Keratinocyte (primary cell): ENCODE measurements around the gene DCUN1D4. TPM values are rescaled to one million over a fixed set of nuclear protein-coding genes. Genes with fewer than 3 reads are reported as not detected.

Experiments
- DNase-seq: peaks from one replicate; pipeline ENCODE4 v3.0.0-alpha.2; 2011; ENCODE audit warnings: low read depth, missing footprints, low spot score
- FAIRE-seq: peaks from 2 replicates; lab custom pipeline; 2011; peaks lifted over from hg19 to GRCh38; lab: Jason Lieb, UNC
- H2AFZ ChIP-seq: 2 replicates; pipeline ENCODE4 v1.6.0; 2012; ENCODE audit warnings: low read length, control low read depth, inconsistent platforms; ENCODE audit not compliant: control insufficient read depth
- H3K27ac ChIP-seq: 2 replicates; pipeline ENCODE4 v1.5.1; 2011; ENCODE audit warnings: low read length; ENCODE audit not compliant: control insufficient read depth, insufficient read depth
- H3K27me3 ChIP-seq: 3 replicates; pipeline ENCODE4 v1.6.0; 2011; ENCODE audit warnings: low read length; ENCODE audit not compliant: control insufficient read depth, insufficient read depth; ENCODE audit errors: extremely low read depth
- H3K36me3 ChIP-seq, 2 experiments: 2 replicates in 1 of 2; 3 replicates in 1 of 2; pipeline ENCODE4 v1.5.1; 2011; ENCODE audit warnings: low read length in 2 of 2, mild to moderate bottlenecking in 1 of 2; ENCODE audit not compliant: control insufficient read depth in 2 of 2, insufficient read depth in 2 of 2; ENCODE audit errors: extremely low read depth in 1 of 2
- H3K4me1 ChIP-seq: 3 replicates; pipeline ENCODE4 v1.5.1; 2011; ENCODE audit warnings: low read length; ENCODE audit not compliant: control insufficient read depth, insufficient read depth; ENCODE audit errors: extremely low read depth
- H3K4me2 ChIP-seq: 3 replicates; pipeline ENCODE4 v1.6.0; 2011; ENCODE audit warnings: low read depth, low read length; ENCODE audit not compliant: control insufficient read depth, insufficient read depth; ENCODE audit errors: extremely low read depth
- H3K4me3 ChIP-seq, 3 experiments: fragments of 200-600 bp in 1 of 3; sonication (generic) in 1 of 3; 2 replicates in 2 of 3; 3 replicates in 1 of 3; pipeline ENCODE4 v1.5.1; 2011 to 2016; ENCODE audit warnings: low read length in 3 of 3, mild to moderate bottlenecking in 3 of 3, control low read depth in 2 of 3, inconsistent platforms in 1 of 3, low read depth in 1 of 3, mixed read lengths in 1 of 3, mixed run types in 1 of 3, moderate library complexity in 1 of 3; ENCODE audit not compliant: control insufficient read depth in 2 of 3, insufficient read depth in 2 of 3; ENCODE audit errors: extremely low read depth in 1 of 3
- H3K79me2 ChIP-seq: 2 replicates; pipeline ENCODE4 v1.6.0; 2012; ENCODE audit warnings: low read length; ENCODE audit not compliant: control insufficient read depth, insufficient read depth
- H3K9ac ChIP-seq: 3 replicates; pipeline ENCODE4 v1.6.0; 2011; ENCODE audit warnings: low read length; ENCODE audit not compliant: control insufficient read depth, insufficient read depth; ENCODE audit errors: extremely low read depth
- H3K9me1 ChIP-seq: 3 replicates; pipeline ENCODE4 v1.6.0; 2011; ENCODE audit warnings: low read length; ENCODE audit not compliant: control insufficient read depth, insufficient read depth; ENCODE audit errors: extremely low read depth
- H3K9me3 ChIP-seq: 2 replicates; pipeline ENCODE4 v1.5.1; 2012; ENCODE audit warnings: low read depth, low read length; ENCODE audit not compliant: control insufficient read depth
- H4K20me1 ChIP-seq: 3 replicates; pipeline ENCODE4 v1.6.0; 2011; ENCODE audit warnings: low read length; ENCODE audit not compliant: control insufficient read depth, insufficient read depth; ENCODE audit errors: extremely low read depth
- EZH2 ChIP-seq: IDR thresholded peaks from one replicate; pipeline ENCODE4 v1.6.1; 2012; ENCODE audit warnings: inconsistent platforms, mild to moderate bottlenecking, low read length, moderate library complexity
- dilution Hi-C: fragments of 300-500 bp; cut with MboI; formaldehyde crosslinking; loops from one replicate; pipeline ENCODE4 v1.7.0; 2020; ENCODE audit warnings: low sequenced_read_pairs; ENCODE audit not compliant: extremely low pct_ligation_motif_present
- polyA plus RNA-seq, 5 experiments: library from polyadenylated mRNA; depleted of rRNA in 3 of 5; stranded (reverse) in 3 of 5; stranded (forward) in 1 of 5; unstranded in 1 of 5; fragments of >200 nt; gene quantifications; 1 replicate in 1 of 5; 2 replicates in 3 of 5; 3 replicates in 1 of 5; pipeline versions ENCODE4 v1.2.1 to v1.2.3, GENCODE V29; 2011 to 2012; ENCODE audit warnings: missing spikeins in 2 of 5, low read depth in 1 of 5, low replicate concordance in 1 of 5
- TF ChIP-seq, protein P1 (sequence below), 3 experiments: IDR thresholded peaks in 1 of 3; conservative IDR thresholded peaks in 1 of 3; optimal IDR thresholded peaks in 1 of 3; 2 replicates in 2 of 3; 3 replicates in 1 of 3; pipeline versions ENCODE3 to v1.5.1; 2011; ENCODE audit warnings: low read length in 3 of 3, mild to moderate bottlenecking in 3 of 3, moderate library complexity in 2 of 3, control low read depth in 1 of 3, inconsistent platforms in 1 of 3; ENCODE audit not compliant: insufficient read depth in 2 of 3; ENCODE audit errors: extremely low read depth in 1 of 3

The DCUN1D4 gene
- polyA plus RNA-seq, 1 donor (not counting 4 experiments of a cell fraction or from before 2014, with no cell fraction given) = 59.9 TPM

DNA sequence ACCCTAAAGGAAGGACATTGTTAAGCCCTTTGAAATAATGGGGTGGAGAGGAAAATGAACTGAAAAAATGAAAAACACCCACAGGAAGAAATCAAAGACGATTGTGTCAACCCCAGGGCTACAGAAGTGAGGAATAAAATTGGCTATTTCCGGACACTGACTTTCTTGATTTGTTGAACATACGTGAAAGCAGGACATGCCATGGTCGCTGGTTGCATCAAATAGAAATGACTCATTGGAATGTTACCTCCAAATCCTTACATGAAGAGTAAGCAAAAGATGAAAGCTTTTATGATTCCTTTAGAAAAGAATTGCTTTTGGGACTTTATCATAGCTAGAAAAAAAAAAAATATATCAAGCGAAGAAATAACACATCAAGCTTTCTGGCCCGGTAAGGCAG is 75.3 kb downstream of the DCUN1D4 start:
- H2AFZ ChIP-seq = no peak overlapping the region
- dilution Hi-C loops = no loop called here
- no peaks in the 10 kb centered on the region for H3K4me1 ChIP-seq
- no peaks in the 10 kb centered on the region for H3K9me1 ChIP-seq
- no peaks in the 10 kb centered on the region for H4K20me1 ChIP-seq
- DNase-seq = no peak
- no peak overlapping the region for H3K4me2 ChIP-seq
- no peaks in the 10 kb centered on the region for H3K9me3 ChIP-seq
- no peaks in the 10 kb centered on the region for H3K79me2 ChIP-seq
- no peak overlapping the region for H3K9ac ChIP-seq
- peaks cover 7 to 10% of the 10 kb centered on the region in 2 experiments for H3K36me3 ChIP-seq
- no peaks in the 10 kb centered on the region for H3K27me3 ChIP-seq
- H3K4me3 ChIP-seq = no peak overlapping the region
- FAIRE-seq = no peak
- no peak overlapping the region for H3K27ac ChIP-seq
- TF ChIP-seq EZH2 = no peak
- TF ChIP-seq, protein P1, sequence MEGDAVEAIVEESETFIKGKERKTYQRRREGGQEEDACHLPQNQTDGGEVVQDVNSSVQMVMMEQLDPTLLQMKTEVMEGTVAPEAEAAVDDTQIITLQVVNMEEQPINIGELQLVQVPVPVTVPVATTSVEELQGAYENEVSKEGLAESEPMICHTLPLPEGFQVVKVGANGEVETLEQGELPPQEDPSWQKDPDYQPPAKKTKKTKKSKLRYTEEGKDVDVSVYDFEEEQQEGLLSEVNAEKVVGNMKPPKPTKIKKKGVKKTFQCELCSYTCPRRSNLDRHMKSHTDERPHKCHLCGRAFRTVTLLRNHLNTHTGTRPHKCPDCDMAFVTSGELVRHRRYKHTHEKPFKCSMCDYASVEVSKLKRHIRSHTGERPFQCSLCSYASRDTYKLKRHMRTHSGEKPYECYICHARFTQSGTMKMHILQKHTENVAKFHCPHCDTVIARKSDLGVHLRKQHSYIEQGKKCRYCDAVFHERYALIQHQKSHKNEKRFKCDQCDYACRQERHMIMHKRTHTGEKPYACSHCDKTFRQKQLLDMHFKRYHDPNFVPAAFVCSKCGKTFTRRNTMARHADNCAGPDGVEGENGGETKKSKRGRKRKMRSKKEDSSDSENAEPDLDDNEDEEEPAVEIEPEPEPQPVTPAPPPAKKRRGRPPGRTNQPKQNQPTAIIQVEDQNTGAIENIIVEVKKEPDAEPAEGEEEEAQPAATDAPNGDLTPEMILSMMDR (optimal IDR thresholded peaks at IDR 0.05 in 1 of 3, IDR thresholded peaks at IDR 0.05 in 1 of 3, conservative IDR thresholded peaks at IDR 0.05 in 1 of 3; ENCODE audit: extremely low read depth in 1 of 3, insufficient read depth in 2 of 3, low read length in 3 of 3) = no peak

DNA sequence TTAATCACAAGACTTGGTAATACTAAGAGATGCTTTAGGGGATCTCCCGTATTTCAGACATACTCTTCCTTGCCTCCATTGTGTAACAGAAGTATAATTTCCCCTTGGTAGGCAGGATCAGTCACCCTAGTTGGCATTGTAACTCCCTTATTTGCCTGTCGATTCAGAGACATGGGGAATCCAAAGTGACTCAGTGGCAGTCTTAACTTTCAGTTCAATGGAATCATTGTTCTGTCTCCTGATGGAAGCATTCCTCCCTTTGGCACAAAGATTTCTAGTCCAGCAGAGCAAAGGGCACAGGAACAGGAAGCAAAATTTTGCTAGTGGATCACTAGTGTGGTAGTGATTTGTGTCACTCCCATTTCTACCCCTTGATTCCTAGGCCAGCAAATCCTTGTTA is 80.4 kb downstream of the DCUN1D4 start:
- no peaks in the 10 kb centered on the region for H3K4me1 ChIP-seq
- dilution Hi-C loops = no loop called here
- TF ChIP-seq, protein P1 (optimal IDR thresholded peaks at IDR 0.05 in 1 of 3, IDR thresholded peaks at IDR 0.05 in 1 of 3, conservative IDR thresholded peaks at IDR 0.05 in 1 of 3; ENCODE audit: extremely low read depth in 1 of 3, insufficient read depth in 2 of 3, low read length in 3 of 3) = no peak
- TF ChIP-seq EZH2 = no peak
- no peaks in the 10 kb centered on the region for H3K9me3 ChIP-seq
- H3K9me1 ChIP-seq = no peaks in the 10 kb centered on the region
- H3K4me3 ChIP-seq = no peak overlapping the region
- no peak overlapping the region for H3K4me2 ChIP-seq
- no peaks in the 10 kb centered on the region for H4K20me1 ChIP-seq
- no peak overlapping the region for H2AFZ ChIP-seq
- no peaks in the 10 kb centered on the region for H3K36me3 ChIP-seq
- H3K27ac ChIP-seq = no peak overlapping the region
- H3K27me3 ChIP-seq = no peaks in the 10 kb centered on the region
- DNase-seq (no peak), FAIRE-seq (no peak)
- H3K9ac ChIP-seq = no peak overlapping the region
- H3K79me2 ChIP-seq = no peaks in the 10 kb centered on the region
